Gastroesophageal sphincter (tissue), 3 donors: ENCODE measurements around the gene ZFP36.

Experiments used
- CTCF ChIP-seq, 4 experiments: fragments of 200-600 bp in 2 of 4; fragments of 450-650 bp in 2 of 4; sonication (generic) in 1 of 4; IDR thresholded peaks; one replicate each; pipeline ENCODE4 v1.5.1; 2017 to 2019; ENCODE audit warnings: antibody characterized with exemption in 4 of 4, mild to moderate bottlenecking in 2 of 4, moderate library complexity in 2 of 4
- EP300 ChIP-seq: sonication (generic); formaldehyde crosslinking; IDR thresholded peaks from one replicate; pipeline ENCODE4 v1.6.1; 2017; ENCODE audit warnings: antibody characterized with exemption, mild to moderate bottlenecking
- POLR2A ChIP-seq, 2 donors: fragments of 450-650 bp; IDR thresholded peaks; one replicate each; pipeline ENCODE4 v1.6.1; 2017; ENCODE audit warnings: antibody characterized with exemption in 2 of 2, mild to moderate bottlenecking in 2 of 2, moderate library complexity in 1 of 2

- TF ChIP-seq CTCF (IDR thresholded peaks at IDR 0.05) (no peak), EP300 (no peak), POLR2A (IDR thresholded peaks at IDR 0.05) (no peak)
Observed at GRCh38 chr19:39359026-39359425, 47.6 kb upstream of the ZFP36 start.
